Osteocyte (in vitro differentiated cells): ENCODE results near the gene PANX3. TPM values are rescaled to one million over a fixed set of nuclear protein-coding genes. Genes with fewer than 3 reads are reported as not detected.

ENCODE experiments used
- DNase-seq: peaks from one replicate; pipeline ENCODE4 v3.0.0; 2021; ENCODE audit warnings: mixed read lengths; ENCODE audit not compliant: unreplicated experiment; ENCODE audit errors: extremely low spot score
- H3K27ac Mint-ChIP-seq: one replicate; pipeline ENCODE4 v1.8.0; 2021; ENCODE audit warnings: mild to moderate bottlenecking, mixed read lengths; ENCODE audit not compliant: unreplicated experiment
- H3K27me3 Mint-ChIP-seq: one replicate; pipeline ENCODE4 v1.8.0; 2021; ENCODE audit warnings: mixed read lengths; ENCODE audit not compliant: unreplicated experiment
- H3K36me3 Mint-ChIP-seq: one replicate; pipeline ENCODE4 v1.8.0; 2021; ENCODE audit warnings: mixed read lengths; ENCODE audit not compliant: unreplicated experiment
- H3K4me1 Mint-ChIP-seq: one replicate; pipeline ENCODE4 v1.8.0; 2021; ENCODE audit warnings: mixed read lengths; ENCODE audit not compliant: unreplicated experiment
- H3K4me3 Mint-ChIP-seq: one replicate; pipeline ENCODE4 v1.8.0; 2021; ENCODE audit warnings: mild to moderate bottlenecking, moderate library complexity, mixed read lengths; ENCODE audit not compliant: unreplicated experiment
- H3K9me3 Mint-ChIP-seq: one replicate; pipeline ENCODE4 v1.8.0; 2021; ENCODE audit warnings: mixed read lengths; ENCODE audit not compliant: unreplicated experiment
- total RNA-seq: library from RNA; stranded (reverse); gene quantifications from 2 replicates; pipeline ENCODE4 v1.2.1, GENCODE V29; 2021
- TF ChIP-seq, protein P1 (sequence below): fragments of 200-600 bp; sonication (generic); IDR thresholded peaks from 2 replicates; pipeline ENCODE4 v1.5.0; 2021; ENCODE audit warnings: antibody characterized with exemption, mild to moderate bottlenecking, moderate library complexity

Gene PANX3
- total RNA-seq, 1 donor from 2014 or later: not detected

DNA sequence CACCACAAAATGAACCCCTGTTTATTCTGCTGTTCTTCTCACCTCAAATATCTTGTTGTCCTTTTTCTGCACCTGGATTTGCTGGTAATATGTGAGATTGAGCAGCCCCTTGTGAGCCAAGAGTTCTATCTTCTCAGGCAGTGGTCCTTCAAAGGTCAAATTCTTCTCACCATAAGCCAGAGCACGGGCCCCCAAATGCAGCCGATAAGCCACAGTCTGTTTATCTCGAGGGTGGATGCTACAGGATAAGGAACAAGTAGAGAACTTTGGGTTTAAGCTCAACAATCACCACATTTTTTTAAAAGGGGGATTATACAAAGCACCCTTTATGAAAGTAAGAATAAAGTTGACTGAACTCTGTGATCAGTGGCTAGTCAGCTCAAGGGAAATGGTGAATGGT, 27.3 kb downstream of the PANX3 start:
- H3K27ac Mint-ChIP-seq: no peak overlapping the region
- no peaks in the 10 kb centered on the region for H3K9me3 Mint-ChIP-seq
- no peak overlapping the region for H3K4me3 Mint-ChIP-seq
- TF ChIP-seq, protein P1, sequence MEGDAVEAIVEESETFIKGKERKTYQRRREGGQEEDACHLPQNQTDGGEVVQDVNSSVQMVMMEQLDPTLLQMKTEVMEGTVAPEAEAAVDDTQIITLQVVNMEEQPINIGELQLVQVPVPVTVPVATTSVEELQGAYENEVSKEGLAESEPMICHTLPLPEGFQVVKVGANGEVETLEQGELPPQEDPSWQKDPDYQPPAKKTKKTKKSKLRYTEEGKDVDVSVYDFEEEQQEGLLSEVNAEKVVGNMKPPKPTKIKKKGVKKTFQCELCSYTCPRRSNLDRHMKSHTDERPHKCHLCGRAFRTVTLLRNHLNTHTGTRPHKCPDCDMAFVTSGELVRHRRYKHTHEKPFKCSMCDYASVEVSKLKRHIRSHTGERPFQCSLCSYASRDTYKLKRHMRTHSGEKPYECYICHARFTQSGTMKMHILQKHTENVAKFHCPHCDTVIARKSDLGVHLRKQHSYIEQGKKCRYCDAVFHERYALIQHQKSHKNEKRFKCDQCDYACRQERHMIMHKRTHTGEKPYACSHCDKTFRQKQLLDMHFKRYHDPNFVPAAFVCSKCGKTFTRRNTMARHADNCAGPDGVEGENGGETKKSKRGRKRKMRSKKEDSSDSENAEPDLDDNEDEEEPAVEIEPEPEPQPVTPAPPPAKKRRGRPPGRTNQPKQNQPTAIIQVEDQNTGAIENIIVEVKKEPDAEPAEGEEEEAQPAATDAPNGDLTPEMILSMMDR: no peak
- no peaks in the 10 kb centered on the region for H3K4me1 Mint-ChIP-seq
- H3K36me3 Mint-ChIP-seq: peaks cover 20% of the 10 kb centered on the region
- no peaks in the 10 kb centered on the region for H3K27me3 Mint-ChIP-seq
- no peak for DNase-seq

DNA sequence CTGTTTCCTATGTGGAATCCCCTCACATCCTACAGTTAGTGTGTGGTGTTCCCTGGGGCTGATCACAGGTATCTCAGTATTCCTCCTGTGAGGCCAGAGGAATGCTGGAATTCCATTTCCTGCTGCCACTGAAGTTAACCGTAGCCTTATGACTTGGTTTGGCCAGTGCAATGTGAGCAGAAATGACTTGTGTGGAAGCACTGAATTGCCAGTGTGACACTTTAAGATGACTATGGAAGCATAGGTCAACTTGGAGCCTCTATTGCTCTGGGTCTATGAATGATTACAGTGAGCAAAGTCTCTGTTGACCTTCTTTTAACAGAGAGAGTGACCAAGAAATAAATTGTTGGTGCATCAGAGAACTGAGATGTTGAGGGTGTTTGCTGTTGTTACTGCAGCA, 28.0 kb downstream of the PANX3 start:
- Mint-ChIP-seq H3K36me3 (peaks cover 15% of the 10 kb centered on the region), H3K9me3 (no peaks in the 10 kb centered on the region), H3K27me3 (no peaks in the 10 kb centered on the region), H3K4me3 (no peak overlapping the region), H3K27ac (no peak overlapping the region), H3K4me1 (no peaks in the 10 kb centered on the region)
- TF ChIP-seq, protein P1: no peak
- DNase-seq: no peak

DNA sequence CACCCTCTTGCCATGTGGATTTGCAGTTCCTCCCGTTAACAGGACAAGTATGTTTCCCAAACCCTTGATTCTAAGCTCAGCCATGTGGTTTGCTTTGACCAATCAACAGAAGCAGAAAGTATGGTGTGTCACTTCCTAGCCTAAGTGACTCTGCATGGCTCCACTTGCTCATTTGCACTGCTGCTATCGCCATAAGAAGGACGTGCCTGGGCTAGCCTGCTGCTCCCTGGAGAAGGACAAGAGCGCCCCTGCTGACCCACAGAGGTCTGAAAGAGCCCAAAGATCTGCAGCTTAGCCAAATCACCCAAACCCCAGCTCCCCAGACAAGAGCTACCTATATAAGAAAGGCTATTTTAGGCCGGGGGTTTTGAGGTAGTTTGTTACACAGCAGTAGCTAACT, 29.4 kb downstream of the PANX3 start:
- Mint-ChIP-seq H3K27ac (no peak overlapping the region), H3K9me3 (no peaks in the 10 kb centered on the region), H3K27me3 (no peaks in the 10 kb centered on the region), H3K4me3 (no peak overlapping the region), H3K4me1 (peaks cover 4% of the 10 kb centered on the region), H3K36me3 (peaks cover 9% of the 10 kb centered on the region)
- TF ChIP-seq, protein P1: no peak
- no peak for DNase-seq

DNA sequence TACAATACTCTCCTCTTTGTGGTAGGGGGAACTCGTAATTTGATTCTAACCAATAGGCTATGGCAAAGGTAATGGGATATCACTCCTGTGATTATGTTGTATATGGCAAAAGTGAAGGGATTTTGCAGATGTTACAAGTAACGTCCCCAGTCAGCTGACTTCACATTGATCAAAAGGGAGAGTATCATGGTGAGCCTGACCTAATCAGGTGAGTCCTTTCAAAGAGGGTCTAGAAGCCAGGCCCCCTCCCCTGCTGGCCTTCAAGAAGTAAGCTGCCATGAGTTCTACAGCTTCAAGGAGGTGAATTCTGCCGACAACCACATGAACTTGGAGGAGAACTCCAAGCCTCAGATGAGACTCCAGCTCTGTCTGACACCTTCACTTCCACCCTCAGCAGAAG, 31.4 kb downstream of the PANX3 start:
- Mint-ChIP-seq H3K4me1 (peaks cover 4% of the 10 kb centered on the region), H3K27me3 (no peaks in the 10 kb centered on the region), H3K9me3 (no peaks in the 10 kb centered on the region), H3K4me3 (no peak overlapping the region), H3K36me3 (peaks cover 3% of the 10 kb centered on the region), H3K27ac (no peak overlapping the region)
- DNase-seq: no peak
- TF ChIP-seq, protein P1: no peak

DNA sequence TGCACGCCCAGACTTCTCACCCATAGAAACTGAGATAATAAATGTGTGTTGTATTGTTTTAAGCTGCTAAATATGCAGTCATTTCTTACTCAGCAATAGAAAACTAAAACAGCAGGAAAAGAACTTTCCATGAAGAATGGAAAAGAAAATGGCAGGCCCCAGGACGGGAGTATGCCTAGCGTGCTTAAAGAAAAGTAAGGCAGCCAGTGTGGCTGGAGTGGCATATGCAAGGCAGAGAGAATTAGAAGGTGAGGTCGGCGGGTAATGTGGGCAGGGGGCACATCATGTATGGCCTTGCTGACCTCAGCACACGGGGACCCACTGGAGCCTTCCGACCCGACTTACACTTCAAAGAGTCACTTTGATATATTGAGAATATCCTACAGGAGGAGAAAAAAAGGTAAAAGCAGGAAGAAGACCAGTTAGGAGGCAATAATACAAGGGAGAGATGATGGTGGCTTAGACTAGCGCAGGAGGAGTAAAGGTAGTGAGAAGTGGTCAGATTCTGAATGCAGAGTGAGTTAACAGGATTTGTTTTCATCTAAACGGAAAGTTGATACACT, 31.9 kb downstream of the PANX3 start:
- TF ChIP-seq, protein P1: no peak
- Mint-ChIP-seq H3K4me3 (no peak overlapping the region), H3K36me3 (no peaks in the 10 kb centered on the region), H3K27me3 (no peaks in the 10 kb centered on the region), H3K4me1 (peaks cover 4% of the 10 kb centered on the region), H3K9me3 (no peaks in the 10 kb centered on the region), H3K27ac (no peak overlapping the region)
- DNase-seq: no peak
